ENCODE data around the gene MARK1.

The MARK1 gene

GRCh38 chr1:220527908-220528678 lies at the start of gene MARK1:
TSS of gene MARK1 (plus strand) at chr1:220528136. CDS start at chr1:220528823, 687 bp downstream.
- peak; percentile 28 for DNase-seq

- no peak for DNase-seq
Measured at GRCh38 chr1:220483700-220484099, 44.2 kb upstream of the MARK1 start.

- no peak for DNase-seq
Measured at GRCh38 chr1:220484135-220484534, 43.8 kb upstream of the MARK1 start.

GRCh38 chr1:220485131-220485530 lies 42.8 kb upstream of the MARK1 start:
- no peak for DNase-seq

- DNase-seq = no peak
Measured at GRCh38 chr1:220485791-220486190, 42.1 kb upstream of the MARK1 start.

- DNase-seq = peak; percentile 94
Measured at GRCh38 chr1:220487297-220487820, 40.6 kb upstream of the MARK1 start.

GRCh38 chr1:220491891-220492290 lies 36.0 kb upstream of the MARK1 start:
- DNase-seq = no peak

- DNase-seq = no peak
Measured at GRCh38 chr1:220497220-220497947, 30.6 kb upstream of the MARK1 start.

- peak; percentile 18 for DNase-seq
Measured at GRCh38 chr1:220498188-220498587, 29.7 kb upstream of the MARK1 start.

GRCh38 chr1:220500372-220500771 lies 27.6 kb upstream of the MARK1 start:
- DNase-seq = no peak

GRCh38 chr1:220504329-220504728 lies 23.6 kb upstream of the MARK1 start:
- DNase-seq = no peak

- DNase-seq = no peak
Measured at GRCh38 chr1:220507085-220507484, 20.9 kb upstream of the MARK1 start.

GRCh38 chr1:220511179-220511578 lies 16.8 kb upstream of the MARK1 start:
- DNase-seq = no peak

- no peak for DNase-seq
Measured at GRCh38 chr1:220511785-220512184, 16.2 kb upstream of the MARK1 start.

- no peak for DNase-seq
Measured at GRCh38 chr1:220513834-220514233, 14.1 kb upstream of the MARK1 start.

- DNase-seq = no peak
Measured at GRCh38 chr1:220514256-220514655, 13.7 kb upstream of the MARK1 start.

- DNase-seq = peak; percentile 33
Measured at GRCh38 chr1:220516014-220516721, 11.8 kb upstream of the MARK1 start.

- DNase-seq = no peak
Measured at GRCh38 chr1:220516722-220517042, 11.3 kb upstream of the MARK1 start.

- no peak for DNase-seq
Measured at GRCh38 chr1:220521778-220522177, 6.2 kb upstream of the MARK1 start.

- DNase-seq = no peak
Measured at GRCh38 chr1:220526294-220526693, 1.6 kb upstream of the MARK1 start.

GRCh38 chr1:220527279-220527907 lies 543 bp upstream of the MARK1 start:
- DNase-seq = no peak

GRCh38 chr1:220528679-220529501 lies 954 bp downstream of the MARK1 start:
- no peak for DNase-seq
